DOHH2 (cell line): ENCODE data around the gene PCSK7.

Experiments
- EZH2phosphoT487 ChIP-seq: fragments of 200-600 bp; sonication (generic); IDR thresholded peaks from 2 replicates; pipeline ENCODE4 v1.6.1; 2017; ENCODE audit warnings: borderline replicate concordance, mild to moderate bottlenecking, antibody characterized with exemption, low read length, moderate library complexity, mixed read lengths
- TF ChIP-seq, protein P1 (sequence below): fragments of 200-600 bp; sonication (generic); IDR thresholded peaks from one replicate; pipeline ENCODE4 v1.5.1; 2014; ENCODE audit warnings: antibody characterized with exemption, mild to moderate bottlenecking, low read depth, low read length; ENCODE audit not compliant: poor library complexity, severe bottlenecking

DNA sequence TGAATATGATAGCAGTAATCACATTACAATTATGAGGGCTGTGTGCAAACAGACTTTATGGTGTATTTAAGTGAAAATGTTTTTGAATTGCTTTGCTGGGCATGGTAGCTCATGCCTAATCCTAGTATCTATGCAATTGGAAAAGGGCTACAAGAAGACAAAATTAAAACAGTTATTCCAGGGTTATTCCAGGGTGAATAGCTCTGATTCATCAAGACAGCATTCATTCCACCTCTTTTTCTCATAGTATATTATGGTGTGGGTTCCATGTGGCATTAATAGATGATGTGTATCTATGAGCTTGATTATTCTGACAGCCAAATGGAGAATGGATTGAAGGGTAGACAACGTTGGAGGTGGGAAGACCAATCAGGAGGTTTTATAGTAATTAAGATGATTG lies 65.4 kb downstream of the PCSK7 start:
- TF ChIP-seq, protein P1, sequence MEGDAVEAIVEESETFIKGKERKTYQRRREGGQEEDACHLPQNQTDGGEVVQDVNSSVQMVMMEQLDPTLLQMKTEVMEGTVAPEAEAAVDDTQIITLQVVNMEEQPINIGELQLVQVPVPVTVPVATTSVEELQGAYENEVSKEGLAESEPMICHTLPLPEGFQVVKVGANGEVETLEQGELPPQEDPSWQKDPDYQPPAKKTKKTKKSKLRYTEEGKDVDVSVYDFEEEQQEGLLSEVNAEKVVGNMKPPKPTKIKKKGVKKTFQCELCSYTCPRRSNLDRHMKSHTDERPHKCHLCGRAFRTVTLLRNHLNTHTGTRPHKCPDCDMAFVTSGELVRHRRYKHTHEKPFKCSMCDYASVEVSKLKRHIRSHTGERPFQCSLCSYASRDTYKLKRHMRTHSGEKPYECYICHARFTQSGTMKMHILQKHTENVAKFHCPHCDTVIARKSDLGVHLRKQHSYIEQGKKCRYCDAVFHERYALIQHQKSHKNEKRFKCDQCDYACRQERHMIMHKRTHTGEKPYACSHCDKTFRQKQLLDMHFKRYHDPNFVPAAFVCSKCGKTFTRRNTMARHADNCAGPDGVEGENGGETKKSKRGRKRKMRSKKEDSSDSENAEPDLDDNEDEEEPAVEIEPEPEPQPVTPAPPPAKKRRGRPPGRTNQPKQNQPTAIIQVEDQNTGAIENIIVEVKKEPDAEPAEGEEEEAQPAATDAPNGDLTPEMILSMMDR, result no peak
- TF ChIP-seq EZH2phosphoT487, result no peak
